SK-N-SH treated with all-trans-retinoic acid at 6 μM for 48 hours (cell line): ENCODE measurements around the gene ENTPD2.

Source experiments
- ARNTL ChIP-seq: fragments of 450-650 bp; formaldehyde crosslinking; IDR thresholded peaks from 2 replicates; pipeline ENCODE4 v1.5.0; 2020; ENCODE audit warnings: low read depth, mild to moderate bottlenecking, moderate library complexity, borderline replicate concordance
- BACH2 ChIP-seq: fragments of 250-450 bp; sonication (Bioruptor Pico); IDR thresholded peaks from 2 replicates; pipeline ENCODE4 v1.9.0; 2021; ENCODE audit warnings: mild to moderate bottlenecking, borderline replicate concordance
- CREB5 ChIP-seq: fragments of 250-450 bp; sonication (Bioruptor Pico); IDR thresholded peaks from 2 replicates; pipeline ENCODE4 v1.5.1; 2020; ENCODE audit warnings: low read depth, mild to moderate bottlenecking, moderate library complexity
- ESRRG ChIP-seq: fragments of 250-450 bp; sonication (Bioruptor Pico); IDR thresholded peaks from 2 replicates; pipeline ENCODE4 v1.6.1; 2021; ENCODE audit warnings: mild to moderate bottlenecking
- ISL1 ChIP-seq: fragments of 250-450 bp; sonication (Bioruptor Pico); IDR thresholded peaks from 2 replicates; pipeline ENCODE4 v2.1.2; 2022; ENCODE audit warnings: mild to moderate bottlenecking, moderate library complexity
- PPARA ChIP-seq: fragments of 250-450 bp; sonication (Bioruptor Pico); IDR thresholded peaks from 2 replicates; pipeline ENCODE4 v1.5.0; 2020; ENCODE audit warnings: mild to moderate bottlenecking, borderline replicate concordance
- SNAI2 ChIP-seq: fragments of 250-450 bp; sonication (Bioruptor Pico); IDR thresholded peaks from 2 replicates; pipeline ENCODE4 v1.5.0; 2020; ENCODE audit warnings: mild to moderate bottlenecking, moderate library complexity
- ZNF8 ChIP-seq: fragments of 450-650 bp; formaldehyde crosslinking; IDR thresholded peaks from 2 replicates; pipeline ENCODE4 v1.5.0; 2020; ENCODE audit warnings: mild to moderate bottlenecking, moderate library complexity
- TF ChIP-seq, protein P1 (sequence below): fragments of 250-450 bp; sonication (Bioruptor Pico); IDR thresholded peaks from 2 replicates; pipeline ENCODE4 v1.8.0; 2020; ENCODE audit warnings: mild to moderate bottlenecking, moderate library complexity, borderline replicate concordance

DNA sequence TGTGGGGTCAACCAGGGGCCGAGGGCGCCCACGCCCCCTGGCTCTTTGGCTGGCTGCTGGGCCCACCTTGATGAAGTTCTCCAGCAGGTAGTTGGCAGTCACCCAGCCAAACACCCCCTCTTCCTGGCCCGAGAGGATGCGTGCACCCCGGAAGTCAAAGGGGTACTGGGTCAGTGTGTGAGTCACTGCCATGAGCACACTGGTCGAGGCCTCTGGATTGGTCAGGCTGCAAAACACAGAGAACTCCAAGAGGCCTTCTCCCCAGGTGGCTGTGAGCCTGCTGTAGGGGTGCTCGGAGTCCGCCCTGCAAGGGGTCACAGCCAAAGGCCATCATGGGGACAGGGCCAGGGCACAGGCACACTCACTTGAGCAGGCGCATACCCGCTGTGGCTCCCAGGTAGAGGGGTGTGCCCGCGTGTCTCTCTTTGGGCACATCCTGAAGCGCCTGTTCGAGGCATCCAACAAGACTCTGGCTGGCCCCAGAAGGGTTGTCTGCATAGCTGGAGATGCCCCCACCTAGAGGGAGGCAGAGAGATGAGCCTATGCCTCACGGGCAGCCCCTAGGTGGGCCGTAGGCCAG is 2.6 kb downstream of the ENTPD2 start:
- no peak for TF ChIP-seq PPARA (CRISPR knock-in tag)
- no peak for TF ChIP-seq SNAI2 (CRISPR knock-in tag)
- TF ChIP-seq ARNTL (CRISPR knock-in tag) = no peak
- TF ChIP-seq CREB5 (CRISPR knock-in tag) = no peak
- TF ChIP-seq ESRRG = no peak
- no peak for TF ChIP-seq ISL1
- TF ChIP-seq BACH2 (CRISPR knock-in tag) = no peak
- TF ChIP-seq, protein P1, sequence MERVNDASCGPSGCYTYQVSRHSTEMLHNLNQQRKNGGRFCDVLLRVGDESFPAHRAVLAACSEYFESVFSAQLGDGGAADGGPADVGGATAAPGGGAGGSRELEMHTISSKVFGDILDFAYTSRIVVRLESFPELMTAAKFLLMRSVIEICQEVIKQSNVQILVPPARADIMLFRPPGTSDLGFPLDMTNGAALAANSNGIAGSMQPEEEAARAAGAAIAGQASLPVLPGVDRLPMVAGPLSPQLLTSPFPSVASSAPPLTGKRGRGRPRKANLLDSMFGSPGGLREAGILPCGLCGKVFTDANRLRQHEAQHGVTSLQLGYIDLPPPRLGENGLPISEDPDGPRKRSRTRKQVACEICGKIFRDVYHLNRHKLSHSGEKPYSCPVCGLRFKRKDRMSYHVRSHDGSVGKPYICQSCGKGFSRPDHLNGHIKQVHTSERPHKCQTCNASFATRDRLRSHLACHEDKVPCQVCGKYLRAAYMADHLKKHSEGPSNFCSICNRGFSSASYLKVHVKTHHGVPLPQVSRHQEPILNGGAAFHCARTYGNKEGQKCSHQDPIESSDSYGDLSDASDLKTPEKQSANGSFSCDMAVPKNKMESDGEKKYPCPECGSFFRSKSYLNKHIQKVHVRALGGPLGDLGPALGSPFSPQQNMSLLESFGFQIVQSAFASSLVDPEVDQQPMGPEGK (CRISPR knock-in tag) = no peak
- TF ChIP-seq ZNF8 (CRISPR knock-in tag) = no peak
